ENCODE data around the gene DUSP18. TPM values are rescaled to one million over a fixed set of nuclear protein-coding genes. Genes with fewer than 3 reads are reported as not detected.

DUSP18 gene
- total and polyA plus RNA-seq, 9 of the 15 experiments (the other 6 are each of a cell fraction or from before 2014, with no cell fraction given), result 1.00 to 3.7 (median 1.5) TPM

- no peak for TF ChIP-seq ZNF277 (CRISPR knock-in tag; IDR thresholded peaks at IDR 0.05; ENCODE audit: borderline replicate concordance)
- TF ChIP-seq HDAC1 (IDR thresholded peaks at IDR 0.05), result peak in 1 of 2 experiments; percentile 58; a peak in 2 of 4 replicates
- TF ChIP-seq MEF2D (tag; conservative IDR thresholded peaks at IDR 0.05; ENCODE audit: low read depth), result no peak
- no peak for TF ChIP-seq SRSF7 (optimal IDR thresholded peaks at IDR 0.05; ENCODE audit: low read depth, low read length)
- TF ChIP-seq POLR2AphosphoS5 (IDR thresholded peaks at IDR 0.05; ENCODE audit: control insufficient read depth, insufficient read depth, low read depth, low read length), result no peak
- no peak for TF ChIP-seq MED1 (CRISPR knock-in tag; IDR thresholded peaks at IDR 0.05; ENCODE audit: borderline replicate concordance)
- TF ChIP-seq USF2 (CRISPR knock-in tag; IDR thresholded peaks at IDR 0.05), result no peak
- no peak for TF ChIP-seq ZHX1 (conservative IDR thresholded peaks at IDR 0.05; ENCODE audit: low read length)
- no peak for TF ChIP-seq E2F8 (IDR thresholded peaks at IDR 0.05; ENCODE audit: low read depth, partially characterized antibody)
- no peak for TF ChIP-seq GATAD2A (IDR thresholded peaks at IDR 0.05)
- TF ChIP-seq ZNF717 (CRISPR knock-in tag; IDR thresholded peaks at IDR 0.05), result no peak
- TF ChIP-seq ZBTB5 (IDR thresholded peaks at IDR 0.05), result no peak
- TF ChIP-seq SMAD2 (IDR thresholded peaks at IDR 0.05; ENCODE audit: low read depth, low read length), result no peak
These were observed at the start of gene DUSP18 (continued) for GRCh38 chr22:30667494-30668385.

Measured in K562 (cell line).